ENCODE data around the gene ANO9.

DNA sequence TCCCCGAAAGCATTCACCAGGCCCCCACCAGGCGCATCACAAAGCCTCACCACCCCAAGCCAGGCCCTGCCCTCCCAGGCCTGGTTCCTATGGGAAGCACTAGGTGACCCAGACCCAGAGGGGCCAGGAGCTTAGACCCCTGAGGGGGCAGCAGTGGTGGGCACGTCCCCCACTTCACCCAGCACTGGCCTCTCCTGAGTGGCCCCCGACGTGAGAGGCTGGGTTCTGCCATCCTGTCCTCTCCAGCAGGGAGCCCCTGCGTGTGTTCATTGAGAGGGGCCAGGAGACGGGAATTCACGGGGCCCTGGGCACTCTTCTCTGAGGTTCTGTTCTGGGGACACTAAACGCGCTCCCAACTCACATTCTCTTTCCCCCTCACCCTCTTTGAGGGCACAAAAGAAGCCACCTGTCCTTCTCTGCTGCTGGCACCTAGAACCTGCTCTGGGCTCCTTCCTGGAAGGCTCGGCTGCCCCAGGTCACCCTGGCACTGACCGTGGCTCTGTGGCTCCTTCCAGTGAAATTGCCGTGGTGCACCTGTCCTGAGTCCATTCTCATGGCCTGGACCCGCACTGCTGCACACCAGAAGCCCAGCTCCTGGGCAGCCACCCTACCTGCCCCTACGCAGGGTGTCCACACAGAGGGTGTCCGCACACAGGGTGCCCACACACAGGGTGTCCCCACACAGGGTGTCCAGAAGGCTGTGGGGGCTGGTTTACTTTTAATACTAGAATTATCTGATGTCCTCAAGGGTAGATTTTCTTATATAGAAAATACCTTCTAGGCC, 20.5 kb upstream of the ANO9 start:
- no peak for TF ChIP-seq POLR2AphosphoS5 (IDR thresholded peaks at IDR 0.05)
- TF ChIP-seq, protein P1, sequence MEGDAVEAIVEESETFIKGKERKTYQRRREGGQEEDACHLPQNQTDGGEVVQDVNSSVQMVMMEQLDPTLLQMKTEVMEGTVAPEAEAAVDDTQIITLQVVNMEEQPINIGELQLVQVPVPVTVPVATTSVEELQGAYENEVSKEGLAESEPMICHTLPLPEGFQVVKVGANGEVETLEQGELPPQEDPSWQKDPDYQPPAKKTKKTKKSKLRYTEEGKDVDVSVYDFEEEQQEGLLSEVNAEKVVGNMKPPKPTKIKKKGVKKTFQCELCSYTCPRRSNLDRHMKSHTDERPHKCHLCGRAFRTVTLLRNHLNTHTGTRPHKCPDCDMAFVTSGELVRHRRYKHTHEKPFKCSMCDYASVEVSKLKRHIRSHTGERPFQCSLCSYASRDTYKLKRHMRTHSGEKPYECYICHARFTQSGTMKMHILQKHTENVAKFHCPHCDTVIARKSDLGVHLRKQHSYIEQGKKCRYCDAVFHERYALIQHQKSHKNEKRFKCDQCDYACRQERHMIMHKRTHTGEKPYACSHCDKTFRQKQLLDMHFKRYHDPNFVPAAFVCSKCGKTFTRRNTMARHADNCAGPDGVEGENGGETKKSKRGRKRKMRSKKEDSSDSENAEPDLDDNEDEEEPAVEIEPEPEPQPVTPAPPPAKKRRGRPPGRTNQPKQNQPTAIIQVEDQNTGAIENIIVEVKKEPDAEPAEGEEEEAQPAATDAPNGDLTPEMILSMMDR (IDR thresholded peaks at IDR 0.05) = no peak

Measured in breast epithelium (tissue), 3 donors.